ENCODE measurements around the gene SVOP.
"Not testable (repeated sequence)": the region's sequence is repeated elsewhere in the genome, so short reads cannot be mapped to it uniquely, and the experiment has no call there.

- not testable (repeated sequence) for TF ChIP-seq CTCF (IDR thresholded peaks at IDR 0.05); EZH2 (IDR thresholded peaks at IDR 0.05; ENCODE audit: borderline replicate concordance, insufficient read depth, low read depth, low read length, poor library complexity, severe bottlenecking)
Measured at GRCh38 chr12:108990103-108990502, 30.8 kb downstream of the SVOP start.

Measured in B cell (primary cell).